ENCODE results near the gene SYS1. TPM values are rescaled to one million over a fixed set of nuclear protein-coding genes. Genes with fewer than 3 reads are reported as not detected.

SYS1 gene
- total RNA-seq, 4 donors from 2014 or later, result 19.2 to 35.6 (median 25.2) TPM

DNA sequence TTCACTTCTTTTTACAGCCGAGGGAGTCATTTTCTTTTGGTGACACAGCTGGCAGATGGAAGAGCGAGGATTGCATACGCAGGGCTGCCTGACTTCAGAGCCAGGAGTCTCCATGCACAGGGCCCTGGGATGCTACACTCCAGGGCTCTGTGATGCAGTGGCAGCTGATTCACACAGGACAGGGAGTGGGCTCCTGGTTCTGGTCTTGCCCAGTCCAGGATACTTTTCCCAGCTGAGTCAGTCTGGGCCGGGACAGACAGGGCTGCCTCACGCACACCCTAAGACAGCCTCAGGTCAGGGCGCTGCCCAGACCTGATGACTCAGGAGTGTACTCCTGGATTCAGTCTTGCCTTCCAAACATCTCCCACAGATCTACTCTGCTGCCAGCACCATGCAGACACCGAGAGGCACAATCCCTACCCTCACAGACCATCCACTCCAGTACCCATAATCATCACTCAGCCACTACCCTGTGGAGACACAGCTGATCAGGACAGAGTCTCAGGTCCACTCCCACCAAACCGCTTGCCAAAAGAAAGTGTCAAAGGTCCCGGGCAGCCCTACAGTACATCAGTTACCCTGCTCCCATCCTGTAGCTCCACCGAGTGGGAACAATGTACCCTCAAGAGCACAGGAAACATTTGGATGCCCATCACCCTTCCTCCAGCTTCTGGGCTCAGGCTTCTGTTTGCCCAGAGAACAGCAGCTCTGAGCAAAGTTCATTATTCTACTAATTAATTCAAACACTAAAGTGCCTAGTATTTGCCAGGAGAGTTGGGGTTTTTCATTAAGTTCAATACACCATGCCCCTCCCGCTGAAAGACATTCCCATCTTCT, 26.2 kb upstream of the SYS1 start:
- Histone ChIP-seq H3K4me1 (peaks cover 0 to 69% (median 58%) of the 10 kb centered on the region in 4 donors), H3K36me3 (peaks cover 0 to 27% (median 0%) of the 10 kb centered on the region in 3 donors), H3K4me3 (no peak overlapping the region), H3K27ac (peak overlapping the region; percentile 64 to 98 (median 90)), H3K9me3 (no peaks in the 10 kb centered on the region), H3K27me3 (no peaks in the 10 kb centered on the region)
- 44 to 60% methylated on average over 11 of the region's 11 CpGs for WGBS, 2 donors
- no peak for DNase-seq (ENCODE audit: low spot score in 2 of 2)
- no peak for TF ChIP-seq POLR2A (IDR thresholded peaks at IDR 0.05)
- peak in 1 of 2 donors; percentile 50 for TF ChIP-seq EP300 (IDR thresholded peaks at IDR 0.05)

DNA sequence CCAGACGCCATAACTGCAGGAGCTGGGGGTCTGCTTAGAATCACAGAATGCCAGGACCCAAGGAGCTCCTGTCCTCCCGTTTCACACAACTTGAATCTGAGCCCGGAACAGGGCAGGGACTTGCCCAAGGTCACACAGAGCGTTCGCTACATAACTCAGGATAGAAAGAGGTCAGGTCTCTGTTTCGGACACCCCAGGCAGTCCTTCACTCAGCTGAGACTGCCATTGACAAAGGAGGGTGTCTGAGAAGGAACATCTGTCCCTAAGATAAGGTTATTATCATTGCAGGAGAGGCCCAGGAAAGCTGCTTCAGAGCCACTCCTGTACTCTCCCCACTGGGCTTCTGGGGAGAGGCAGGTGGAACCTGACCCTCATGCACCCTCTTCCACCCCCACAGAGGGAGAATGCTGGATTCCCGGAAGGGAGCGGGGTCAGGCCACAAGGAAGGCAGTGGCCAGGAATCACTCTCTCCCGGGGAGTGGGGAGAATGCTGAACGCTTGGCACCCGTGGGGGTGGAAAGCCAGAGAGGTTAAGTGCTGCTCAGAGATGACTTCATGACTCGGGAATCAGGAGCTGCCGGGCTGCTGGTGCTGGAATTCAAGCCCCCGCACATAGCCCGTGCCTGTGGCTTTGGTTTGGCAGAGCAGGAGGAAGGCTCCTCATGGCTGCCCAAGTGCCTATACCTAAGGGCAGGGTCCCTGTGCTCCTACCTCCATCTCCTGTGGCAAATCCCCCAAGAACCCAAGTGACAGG, 25.4 kb upstream of the SYS1 start:
- no peaks in the 10 kb centered on the region for H3K27me3 ChIP-seq
- TF ChIP-seq POLR2A (IDR thresholded peaks at IDR 0.05) (peak in 1 of 2 donors; percentile 23), EP300 (IDR thresholded peaks at IDR 0.05) (peak; percentile 36 to 81)
- TF ChIP-seq, protein P1, sequence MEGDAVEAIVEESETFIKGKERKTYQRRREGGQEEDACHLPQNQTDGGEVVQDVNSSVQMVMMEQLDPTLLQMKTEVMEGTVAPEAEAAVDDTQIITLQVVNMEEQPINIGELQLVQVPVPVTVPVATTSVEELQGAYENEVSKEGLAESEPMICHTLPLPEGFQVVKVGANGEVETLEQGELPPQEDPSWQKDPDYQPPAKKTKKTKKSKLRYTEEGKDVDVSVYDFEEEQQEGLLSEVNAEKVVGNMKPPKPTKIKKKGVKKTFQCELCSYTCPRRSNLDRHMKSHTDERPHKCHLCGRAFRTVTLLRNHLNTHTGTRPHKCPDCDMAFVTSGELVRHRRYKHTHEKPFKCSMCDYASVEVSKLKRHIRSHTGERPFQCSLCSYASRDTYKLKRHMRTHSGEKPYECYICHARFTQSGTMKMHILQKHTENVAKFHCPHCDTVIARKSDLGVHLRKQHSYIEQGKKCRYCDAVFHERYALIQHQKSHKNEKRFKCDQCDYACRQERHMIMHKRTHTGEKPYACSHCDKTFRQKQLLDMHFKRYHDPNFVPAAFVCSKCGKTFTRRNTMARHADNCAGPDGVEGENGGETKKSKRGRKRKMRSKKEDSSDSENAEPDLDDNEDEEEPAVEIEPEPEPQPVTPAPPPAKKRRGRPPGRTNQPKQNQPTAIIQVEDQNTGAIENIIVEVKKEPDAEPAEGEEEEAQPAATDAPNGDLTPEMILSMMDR (IDR thresholded peaks at IDR 0.05), result no peak
- DNase-seq (ENCODE audit: low spot score in 2 of 2), result no peak
- peak overlapping the region; percentile 64 to 98 (median 90) for H3K27ac ChIP-seq
- H3K36me3 ChIP-seq, result peaks cover 0 to 19% (median 0%) of the 10 kb centered on the region in 3 donors
- H3K4me1 ChIP-seq, result peaks cover 0 to 77% (median 65%) of the 10 kb centered on the region in 4 donors
- WGBS, 2 donors, result 12 to 34% methylated on average over 15 of the region's 15 CpGs
- H3K4me3 ChIP-seq, result no peak overlapping the region
- no peaks in the 10 kb centered on the region for H3K9me3 ChIP-seq

DNA sequence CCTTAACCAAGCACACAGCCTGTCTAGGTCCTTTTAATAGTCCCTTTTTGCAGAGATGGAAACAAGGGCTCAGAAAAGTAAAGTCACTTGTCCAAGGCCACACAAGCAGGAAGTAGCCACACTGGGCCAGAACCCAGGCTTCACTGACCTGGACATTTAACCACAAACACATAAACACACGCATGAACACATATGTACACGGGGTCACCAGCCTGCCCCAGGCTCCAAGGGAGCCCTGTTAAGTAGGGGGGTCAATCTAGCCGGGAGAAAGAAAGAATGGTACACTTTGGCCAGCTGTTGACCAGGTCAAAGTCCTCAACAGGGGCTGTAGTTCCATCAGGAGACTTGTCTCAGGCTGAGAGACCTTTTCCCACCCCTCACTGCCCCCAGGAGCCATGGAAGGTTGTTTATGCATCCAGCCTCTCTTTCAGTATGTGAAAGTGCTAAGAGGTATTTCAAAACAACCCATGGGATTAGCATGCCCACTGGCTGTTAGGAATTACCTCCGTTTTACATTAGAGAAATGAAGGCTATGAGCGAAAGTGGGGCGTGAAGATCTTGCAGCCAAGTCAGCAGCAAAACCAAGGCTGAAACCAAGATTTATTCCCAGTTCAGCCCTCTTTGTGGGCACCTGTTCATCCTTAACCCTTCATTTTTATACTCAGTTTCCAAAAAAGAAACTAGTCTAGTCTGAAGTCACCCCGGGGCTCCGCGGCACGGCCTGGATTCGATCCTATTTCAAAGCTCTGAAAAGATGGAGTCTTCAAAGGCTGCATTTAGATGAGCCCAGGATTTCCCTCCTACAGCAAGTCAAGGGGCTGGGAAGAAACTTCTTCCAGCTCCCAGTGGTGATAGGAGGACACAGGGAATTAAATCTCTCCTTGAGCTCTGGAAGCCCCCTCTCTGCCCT, 24.6 kb upstream of the SYS1 start:
- DNase-seq (ENCODE audit: low spot score in 2 of 2), result no peak
- Histone ChIP-seq H3K27ac (peak overlapping the region; percentile 64 to 98 (median 90)), H3K4me1 (peaks cover 0 to 85% (median 74%) of the 10 kb centered on the region in 4 donors), H3K27me3 (no peaks in the 10 kb centered on the region), H3K4me3 (no peak overlapping the region), H3K9me3 (no peaks in the 10 kb centered on the region), H3K36me3 (peaks cover 0 to 12% (median 0%) of the 10 kb centered on the region in 3 donors)
- 75 to 79% methylated on average over 11 of the region's 11 CpGs for WGBS, 2 donors
- TF ChIP-seq POLR2A (IDR thresholded peaks at IDR 0.05) (no peak), EP300 (IDR thresholded peaks at IDR 0.05) (no peak)
- TF ChIP-seq, protein P1 (IDR thresholded peaks at IDR 0.05), result no peak

DNA sequence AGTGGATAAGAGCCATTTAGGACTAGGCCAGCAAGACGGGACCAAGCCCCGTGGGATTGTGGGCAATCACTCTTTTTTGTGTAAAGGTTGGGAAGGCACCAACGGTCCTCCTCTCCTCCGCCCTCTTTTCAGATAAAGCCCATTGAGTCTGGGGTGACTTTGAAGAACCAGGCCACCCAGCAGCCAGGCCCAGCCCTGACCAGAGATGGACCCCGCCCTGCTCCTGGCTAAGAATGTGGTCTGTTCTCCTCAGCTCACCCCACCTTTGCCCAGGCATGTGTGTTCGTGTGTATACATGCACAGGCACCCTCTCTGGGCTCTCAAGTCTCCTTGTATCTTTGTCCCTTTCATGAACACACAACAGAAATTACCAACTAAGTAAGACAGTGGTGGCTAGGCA, 23.9 kb upstream of the SYS1 start:
- peak overlapping the region; percentile 64 to 98 (median 90) for H3K27ac ChIP-seq
- WGBS, 2 donors, result 68% methylated on average over 5 to 6 of the region's 6 CpGs
- peaks cover 0 to 12% (median 0%) of the 10 kb centered on the region in 3 donors for H3K36me3 ChIP-seq
- TF ChIP-seq POLR2A (IDR thresholded peaks at IDR 0.05) (no peak), EP300 (IDR thresholded peaks at IDR 0.05) (no peak)
- TF ChIP-seq, protein P1 (IDR thresholded peaks at IDR 0.05), result no peak
- peaks cover 0 to 92% (median 81%) of the 10 kb centered on the region in 4 donors for H3K4me1 ChIP-seq
- no peak overlapping the region for H3K4me3 ChIP-seq
- H3K9me3 ChIP-seq, result no peaks in the 10 kb centered on the region
- no peak for DNase-seq (ENCODE audit: low spot score in 2 of 2)
- no peaks in the 10 kb centered on the region for H3K27me3 ChIP-seq

DNA sequence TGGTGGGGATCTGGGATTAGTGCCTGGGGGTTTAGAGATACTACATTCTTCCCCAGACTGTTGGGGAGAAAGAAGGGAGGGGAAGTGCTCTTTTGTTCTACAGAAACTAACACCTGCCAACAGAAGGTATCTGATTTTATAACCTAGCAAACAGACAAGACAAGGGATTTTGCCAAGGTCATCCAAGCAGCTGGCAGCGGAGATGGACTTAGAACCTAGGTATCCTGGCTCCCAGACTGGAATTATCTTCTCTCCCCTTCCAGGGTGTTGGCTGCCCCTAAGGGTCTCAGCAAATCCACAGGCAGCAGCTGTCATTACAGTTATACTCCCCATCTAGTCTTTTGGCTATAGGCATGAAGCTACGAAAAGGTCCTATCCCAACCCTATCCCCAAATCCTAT, 23.2 kb upstream of the SYS1 start:
- H3K9me3 ChIP-seq, result no peaks in the 10 kb centered on the region
- TF ChIP-seq POLR2A (IDR thresholded peaks at IDR 0.05), result no peak
- no peak for TF ChIP-seq EP300 (IDR thresholded peaks at IDR 0.05)
- TF ChIP-seq, protein P1 (IDR thresholded peaks at IDR 0.05), result no peak
- H3K27ac ChIP-seq, result peak overlapping the region; percentile 1 to 98 (median 90)
- WGBS, 2 donors, result 96 to 98% methylated on average over 2 of the region's 2 CpGs
- peaks cover 0 to 9% (median 0%) of the 10 kb centered on the region in 3 donors for H3K36me3 ChIP-seq
- H3K27me3 ChIP-seq, result no peaks in the 10 kb centered on the region
- DNase-seq (ENCODE audit: low spot score in 2 of 2), result no peak
- peaks cover 0 to 98% (median 87%) of the 10 kb centered on the region in 4 donors for H3K4me1 ChIP-seq
- H3K4me3 ChIP-seq, result no peak overlapping the region
